DND-41 (cell line): ENCODE measurements around the gene AQP5.

Experiments
- ATAC-seq: fragments of 200-7000 bp; cut with Tn5 transposase; 3 replicates; pipeline ENCODE4 v1.9.1; 2021; ENCODE audit warnings: low read depth; ENCODE audit not compliant: insufficient read depth
- DNase-seq: peaks from one replicate; pipeline ENCODE4 v3.0.0-alpha.2; 2020
- H2AFZ ChIP-seq: 2 replicates; pipeline ENCODE4 v1.6.0; 2012; ENCODE audit warnings: low read depth, low read length
- H3K27ac ChIP-seq: 2 replicates; pipeline ENCODE4 v1.5.1; 2012; ENCODE audit warnings: low read length, inconsistent platforms
- H3K27me3 ChIP-seq: fragments of 200-600 bp; sonication (generic); 2 replicates; pipeline ENCODE4 v1.6.0; 2012; ENCODE audit warnings: low read length, mild to moderate bottlenecking, inconsistent platforms; ENCODE audit not compliant: insufficient read depth, poor library complexity
- H3K36me3 ChIP-seq: 2 replicates; pipeline ENCODE4 v1.5.1; 2012; ENCODE audit warnings: low read length, inconsistent platforms; ENCODE audit not compliant: insufficient read depth
- H3K4me1 ChIP-seq: 2 replicates; pipeline ENCODE4 v1.5.1; 2012; ENCODE audit warnings: mild to moderate bottlenecking, low read length; ENCODE audit not compliant: insufficient read depth
- H3K4me2 ChIP-seq: 2 replicates; pipeline ENCODE4 v1.6.0; 2012; ENCODE audit warnings: mild to moderate bottlenecking, moderate library complexity, low read length, inconsistent platforms; ENCODE audit not compliant: insufficient read depth
- H3K4me3 ChIP-seq, 2 experiments: fragments of 200-600 bp in 1 of 2; shearing (Covaris generic) in 1 of 2; 2 replicates each; pipeline ENCODE4 v1.5.1; 2012 to 2016; ENCODE audit warnings: inconsistent platforms in 2 of 2, low read length in 2 of 2, mild to moderate bottlenecking in 2 of 2, low read depth in 1 of 2, moderate library complexity in 1 of 2
- H3K79me2 ChIP-seq: 2 replicates; pipeline ENCODE4 v1.6.0; 2012; ENCODE audit warnings: low read length, inconsistent platforms; ENCODE audit not compliant: insufficient read depth
- H3K9ac ChIP-seq: 2 replicates; pipeline ENCODE4 v1.6.0; 2012; ENCODE audit warnings: low read depth, mild to moderate bottlenecking, inconsistent platforms, low read length, moderate library complexity
- H3K9me3 ChIP-seq: 2 replicates; pipeline ENCODE4 v1.5.1; 2012; ENCODE audit warnings: low read length, moderate library complexity, mild to moderate bottlenecking, inconsistent platforms; ENCODE audit not compliant: insufficient read depth, severe bottlenecking
- H4K20me1 ChIP-seq: 2 replicates; pipeline ENCODE4 v1.6.0; 2012; ENCODE audit warnings: low read length; ENCODE audit not compliant: insufficient read depth
- CTCF ChIP-seq: IDR thresholded peaks from 2 replicates; pipeline ENCODE4 v1.5.1; 2012; ENCODE audit warnings: borderline replicate concordance, low read length, moderate library complexity, mild to moderate bottlenecking; ENCODE audit not compliant: poor library complexity, severe bottlenecking; ENCODE audit errors: extremely low read depth
- EZH2 ChIP-seq: IDR thresholded peaks from 3 replicates; pipeline ENCODE4 v1.6.1; 2012; ENCODE audit warnings: borderline replicate concordance, low read depth, mild to moderate bottlenecking, moderate library complexity, low read length, inconsistent platforms; ENCODE audit not compliant: severe bottlenecking

Gene AQP5

GRCh38 chr12:49969027-49969426 is 7.4 kb downstream of the AQP5 start:
- H3K9me3 ChIP-seq: no peaks in the 10 kb centered on the region
- H3K4me3 ChIP-seq: no peak overlapping the region
- no peak overlapping the region for H2AFZ ChIP-seq
- no peak overlapping the region for H3K4me2 ChIP-seq
- DNase-seq: no peak
- peaks cover 14% of the 10 kb centered on the region for H4K20me1 ChIP-seq
- H3K27ac ChIP-seq: no peak overlapping the region
- H3K4me1 ChIP-seq: peaks cover 14% of the 10 kb centered on the region
- no peak for ATAC-seq
- peaks cover 43% of the 10 kb centered on the region for H3K27me3 ChIP-seq
- H3K9ac ChIP-seq: no peak overlapping the region
- no peaks in the 10 kb centered on the region for H3K36me3 ChIP-seq
- H3K79me2 ChIP-seq: no peaks in the 10 kb centered on the region
- no peak for TF ChIP-seq EZH2
- TF ChIP-seq CTCF: no peak

DNA sequence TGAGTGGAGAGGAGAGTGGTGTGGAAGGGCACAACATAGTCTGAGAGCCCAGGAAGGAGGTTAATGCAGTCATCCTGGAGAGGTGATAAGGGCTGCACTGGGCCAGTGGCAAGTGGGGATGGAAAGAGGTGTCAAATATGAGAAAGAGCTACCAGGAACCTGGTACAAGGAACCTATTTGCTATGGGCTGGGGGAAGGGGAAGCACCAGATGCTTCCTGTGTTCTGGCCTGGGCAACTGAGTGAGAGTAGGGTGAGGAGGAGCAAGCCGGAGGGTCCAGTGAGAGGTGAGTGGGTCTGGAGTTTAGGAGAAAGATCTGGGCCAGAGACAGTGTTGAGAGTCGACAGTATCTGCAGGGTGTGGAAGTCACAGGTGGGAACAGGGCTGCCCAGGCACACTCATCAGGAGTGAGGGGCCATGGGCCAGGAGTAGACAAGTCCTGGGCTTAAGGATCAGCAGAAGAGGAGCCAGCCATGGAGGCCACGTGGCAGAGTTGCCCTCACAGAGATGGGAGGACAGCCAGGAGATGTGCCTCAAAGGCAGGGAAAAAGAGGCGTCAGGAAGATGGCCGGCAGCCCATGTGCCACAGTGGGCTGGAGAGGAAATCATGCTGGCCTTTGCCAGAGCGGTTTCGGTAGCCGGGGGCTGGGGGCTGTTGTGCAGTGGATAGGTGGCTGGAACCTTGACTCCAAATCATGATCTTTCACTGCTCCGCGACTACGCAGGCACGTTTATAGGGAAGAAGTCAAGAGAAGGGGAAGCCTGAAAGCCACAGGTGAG is 8.2 kb downstream of the AQP5 start:
- no peak overlapping the region for H3K4me3 ChIP-seq
- H3K4me2 ChIP-seq: no peak overlapping the region
- H3K27ac ChIP-seq: no peak overlapping the region
- DNase-seq: no peak
- H3K9me3 ChIP-seq: no peaks in the 10 kb centered on the region
- H3K36me3 ChIP-seq: no peaks in the 10 kb centered on the region
- H4K20me1 ChIP-seq: peaks cover 14% of the 10 kb centered on the region
- H3K79me2 ChIP-seq: no peaks in the 10 kb centered on the region
- H3K27me3 ChIP-seq: peaks cover 43% of the 10 kb centered on the region
- H3K4me1 ChIP-seq: peaks cover 14% of the 10 kb centered on the region
- no peak overlapping the region for H3K9ac ChIP-seq
- ATAC-seq: no peak
- H2AFZ ChIP-seq: no peak overlapping the region
- TF ChIP-seq EZH2 (no peak), CTCF (no peak)

GRCh38 chr12:49970658-49971057 is 9.0 kb downstream of the AQP5 start:
- Histone ChIP-seq H3K9ac (no peak overlapping the region), H3K27ac (no peak overlapping the region), H4K20me1 (peaks cover 18% of the 10 kb centered on the region), H3K4me2 (no peak overlapping the region), H3K79me2 (no peaks in the 10 kb centered on the region), H3K9me3 (no peaks in the 10 kb centered on the region), H2AFZ (no peak overlapping the region), H3K4me1 (peaks cover 14% of the 10 kb centered on the region), H3K27me3 (peaks cover 43% of the 10 kb centered on the region), H3K4me3 (no peak overlapping the region), H3K36me3 (no peaks in the 10 kb centered on the region)
- no peak for TF ChIP-seq EZH2
- no peak for TF ChIP-seq CTCF
- ATAC-seq (no peak), DNase-seq (no peak)

GRCh38 chr12:49971141-49971540 is 9.5 kb downstream of the AQP5 start:
- Histone ChIP-seq H3K27me3 (peaks cover 43% of the 10 kb centered on the region), H3K4me1 (peaks cover 14% of the 10 kb centered on the region)
- ATAC-seq: no peak

More at GRCh38 chr12:49971141-49971540, 9.5 kb downstream of the AQP5 start:
- H4K20me1 ChIP-seq: peaks cover 18% of the 10 kb centered on the region
- H3K4me3 ChIP-seq: no peak overlapping the region
- H3K9me3 ChIP-seq: no peaks in the 10 kb centered on the region
- no peak overlapping the region for H2AFZ ChIP-seq
- TF ChIP-seq EZH2 (no peak), CTCF (no peak)
- H3K79me2 ChIP-seq: no peaks in the 10 kb centered on the region
- no peak overlapping the region for H3K27ac ChIP-seq
- H3K36me3 ChIP-seq: no peaks in the 10 kb centered on the region
- H3K4me2 ChIP-seq: no peak overlapping the region
- H3K9ac ChIP-seq: no peak overlapping the region
- no peak for DNase-seq
